Activated naive CD4-positive, alpha-beta T cell treated with anti-CD3 and anti-CD28 coated beads, Interleukin-2, amount 50 U/mL, for 24 hours (primary cell): ENCODE results near the gene GDF7.

ENCODE experiments used
- H3K27ac Mint-ChIP-seq: one replicate; pipeline ENCODE4 v1.8.0; 2021; ENCODE audit warnings: mild to moderate bottlenecking, mixed read lengths
- H3K27me3 Mint-ChIP-seq: one replicate; pipeline ENCODE4 v1.8.0; 2021; ENCODE audit warnings: mixed read lengths
- H3K36me3 Mint-ChIP-seq: one replicate; pipeline ENCODE4 v1.8.0; 2021; ENCODE audit warnings: mixed read lengths
- H3K4me1 Mint-ChIP-seq: one replicate; pipeline ENCODE4 v1.8.0; 2021; ENCODE audit warnings: mixed read lengths
- H3K4me3 Mint-ChIP-seq: one replicate; pipeline ENCODE4 v1.8.0; 2021; ENCODE audit warnings: mild to moderate bottlenecking, mixed read lengths
- H3K9me3 Mint-ChIP-seq: one replicate; pipeline ENCODE4 v1.8.0; 2021; ENCODE audit warnings: mixed read lengths

GDF7 gene

DNA sequence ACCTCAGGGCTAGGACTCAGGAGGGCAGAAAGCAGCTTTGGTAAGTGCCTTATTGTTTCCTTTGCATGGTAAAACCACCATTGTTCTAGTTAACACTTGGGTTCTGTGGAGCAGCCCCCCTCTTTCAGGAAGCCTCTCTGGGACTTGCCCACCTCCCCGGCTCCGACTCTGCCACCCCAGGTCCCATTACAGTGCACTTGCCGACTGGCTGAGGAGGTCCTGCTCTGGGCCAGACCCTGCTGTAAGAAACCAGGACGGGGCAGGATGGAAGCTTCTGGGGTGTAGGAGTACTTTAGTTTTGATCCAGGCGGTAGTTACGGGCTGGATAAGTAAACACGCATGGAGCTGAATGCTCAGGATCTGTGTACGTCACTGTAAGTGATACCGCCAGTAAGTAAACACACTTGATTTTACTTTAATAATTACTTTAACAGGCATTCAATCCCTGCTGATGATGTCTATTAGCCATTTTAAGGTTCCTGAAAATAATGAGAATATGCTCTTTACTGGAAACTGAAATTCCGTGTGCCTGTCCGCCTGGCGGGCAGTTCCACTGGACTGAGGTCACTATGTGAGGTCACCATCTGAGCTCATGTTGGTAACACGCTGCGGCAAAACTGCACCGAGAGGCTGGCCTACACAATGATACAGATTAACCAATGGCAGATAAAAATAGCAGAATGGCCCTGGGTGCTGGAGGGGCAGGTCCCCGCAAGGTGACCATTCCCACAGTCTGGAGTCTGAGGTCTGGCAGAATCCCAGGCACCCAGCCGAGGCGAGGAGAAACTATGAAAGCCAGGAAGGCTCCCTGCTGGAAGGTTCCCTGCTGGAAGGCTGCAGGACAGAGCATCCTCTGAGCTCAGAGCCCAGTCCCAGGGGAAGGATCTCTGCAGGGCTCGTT, 41.2 kb upstream of the GDF7 start:
- Mint-ChIP-seq H3K36me3 (peaks cover 3% of the 10 kb centered on the region), H3K4me3 (no peak overlapping the region), H3K27ac (no peak overlapping the region), H3K27me3 (no peaks in the 10 kb centered on the region), H3K4me1 (no peaks in the 10 kb centered on the region), H3K9me3 (no peaks in the 10 kb centered on the region)

DNA sequence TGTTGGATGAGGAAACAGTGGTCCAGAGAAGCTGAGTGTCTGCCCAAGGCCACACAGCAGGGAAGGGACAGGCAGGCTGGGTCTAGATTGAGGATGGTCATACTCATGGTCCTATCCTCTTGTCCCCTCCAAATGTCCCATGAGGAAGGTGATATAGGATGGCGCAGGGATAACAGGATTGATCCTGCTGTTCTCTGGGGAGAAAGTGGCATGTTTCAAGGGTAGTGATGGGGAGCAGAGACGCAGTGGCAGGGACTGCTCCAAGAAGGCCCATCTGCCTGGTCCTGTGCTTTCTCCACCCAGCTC, 40.6 kb upstream of the GDF7 start:
- Mint-ChIP-seq H3K36me3 (peaks cover 3% of the 10 kb centered on the region), H3K27me3 (no peaks in the 10 kb centered on the region), H3K4me1 (no peaks in the 10 kb centered on the region), H3K4me3 (no peak overlapping the region), H3K27ac (no peak overlapping the region), H3K9me3 (no peaks in the 10 kb centered on the region)

DNA sequence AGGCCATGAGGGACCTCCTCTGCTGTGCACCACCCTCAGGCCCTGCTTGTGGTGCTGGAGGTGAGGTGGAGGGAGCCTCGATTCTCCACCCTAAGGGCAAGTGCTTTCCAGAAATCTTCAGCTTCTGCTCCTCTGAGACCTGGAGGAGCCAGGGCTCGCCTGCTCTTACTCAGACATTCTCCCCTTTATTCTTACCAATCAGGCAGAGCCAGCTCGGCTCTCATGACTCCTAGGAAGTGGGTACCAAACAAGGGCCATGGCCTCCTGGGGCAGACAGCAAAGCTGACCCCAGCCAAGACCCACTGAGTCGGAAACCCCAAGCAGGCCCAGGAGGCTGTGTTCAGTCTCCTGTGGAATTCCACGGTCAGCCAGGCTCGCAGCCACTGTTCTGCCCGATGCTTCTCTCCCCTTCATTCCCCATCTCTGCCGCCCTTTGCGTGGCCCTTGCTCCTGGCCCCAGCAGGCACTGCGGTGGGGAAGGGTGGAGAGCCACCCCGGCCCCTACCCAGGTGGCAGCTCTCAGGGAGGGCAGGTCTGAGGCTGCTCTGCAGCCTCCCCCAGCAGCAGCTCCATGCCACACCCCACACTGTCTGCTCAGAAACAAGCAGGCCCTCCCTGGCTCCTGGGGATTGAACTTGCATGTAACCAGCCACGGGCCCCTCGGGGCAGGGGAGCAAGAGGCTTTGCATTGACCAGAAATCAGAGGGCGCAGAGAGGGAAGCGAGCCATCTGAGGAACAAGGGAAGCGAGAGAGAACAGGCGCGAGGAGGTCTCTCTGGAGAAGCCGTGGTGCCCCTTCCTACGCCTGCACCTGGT, 40.0 kb upstream of the GDF7 start:
- Mint-ChIP-seq H3K4me3 (no peak overlapping the region), H3K4me1 (no peaks in the 10 kb centered on the region), H3K9me3 (no peaks in the 10 kb centered on the region), H3K27ac (no peak overlapping the region), H3K36me3 (peaks cover 3% of the 10 kb centered on the region), H3K27me3 (no peaks in the 10 kb centered on the region)

DNA sequence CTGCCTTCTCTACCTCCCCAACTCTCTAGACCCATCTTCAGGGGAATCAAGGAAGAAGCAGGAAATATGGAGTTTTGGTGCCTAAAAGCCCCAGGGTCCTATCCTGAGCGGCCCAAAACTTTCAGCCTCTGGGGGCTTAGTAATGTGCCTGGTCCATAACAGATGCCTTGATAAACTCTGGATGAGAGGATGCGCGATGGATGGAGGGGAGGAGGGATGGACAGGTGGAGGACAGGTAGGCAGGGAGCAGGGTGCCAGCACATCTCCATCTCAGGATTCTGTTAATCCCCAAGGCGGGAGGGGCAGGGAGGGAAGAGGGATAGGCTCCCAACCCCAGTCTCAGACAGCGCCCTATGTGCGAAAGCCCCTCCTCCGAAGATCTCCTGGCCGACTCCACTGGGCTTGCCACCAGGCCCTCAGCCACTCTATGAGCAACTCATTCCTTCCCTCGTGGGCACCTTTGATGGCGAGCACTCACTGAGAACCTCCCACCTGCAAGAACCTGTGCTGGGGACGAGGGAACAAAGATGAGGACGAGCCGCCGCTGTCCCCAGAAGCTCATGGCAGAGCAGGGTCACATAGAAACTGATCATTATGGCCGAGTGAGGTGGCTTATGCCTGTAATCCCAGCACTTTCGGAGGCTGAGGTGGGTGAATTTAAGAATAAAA, 39.1 kb upstream of the GDF7 start:
- Mint-ChIP-seq H3K9me3 (no peaks in the 10 kb centered on the region), H3K4me3 (no peak overlapping the region), H3K4me1 (no peaks in the 10 kb centered on the region), H3K27me3 (no peaks in the 10 kb centered on the region), H3K27ac (no peak overlapping the region), H3K36me3 (peaks cover 2% of the 10 kb centered on the region)

DNA sequence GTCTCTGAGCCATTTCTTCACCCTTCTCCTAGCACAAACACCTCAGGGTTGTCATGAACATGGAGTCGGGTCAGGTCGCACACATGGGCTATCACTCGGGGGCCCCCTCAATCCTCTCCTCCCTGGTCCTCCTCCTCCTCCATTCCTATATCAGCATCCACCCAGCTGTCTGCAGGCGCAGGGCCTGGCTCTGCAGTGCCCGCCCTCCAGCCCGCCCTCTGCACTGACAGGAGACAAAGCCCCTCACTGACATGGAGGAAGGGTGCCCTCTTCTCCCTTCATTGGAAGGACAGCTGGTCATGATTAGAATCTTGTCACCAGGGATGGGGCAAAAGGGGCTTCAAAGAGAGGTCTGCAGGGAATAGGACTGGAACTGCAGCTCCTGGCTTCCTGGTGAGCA, 37.8 kb upstream of the GDF7 start:
- H3K36me3 Mint-ChIP-seq = no peaks in the 10 kb centered on the region
- no peak overlapping the region for H3K4me3 Mint-ChIP-seq
- H3K27me3 Mint-ChIP-seq = no peaks in the 10 kb centered on the region
- no peaks in the 10 kb centered on the region for H3K4me1 Mint-ChIP-seq
- no peak overlapping the region for H3K27ac Mint-ChIP-seq
- H3K9me3 Mint-ChIP-seq = no peaks in the 10 kb centered on the region

DNA sequence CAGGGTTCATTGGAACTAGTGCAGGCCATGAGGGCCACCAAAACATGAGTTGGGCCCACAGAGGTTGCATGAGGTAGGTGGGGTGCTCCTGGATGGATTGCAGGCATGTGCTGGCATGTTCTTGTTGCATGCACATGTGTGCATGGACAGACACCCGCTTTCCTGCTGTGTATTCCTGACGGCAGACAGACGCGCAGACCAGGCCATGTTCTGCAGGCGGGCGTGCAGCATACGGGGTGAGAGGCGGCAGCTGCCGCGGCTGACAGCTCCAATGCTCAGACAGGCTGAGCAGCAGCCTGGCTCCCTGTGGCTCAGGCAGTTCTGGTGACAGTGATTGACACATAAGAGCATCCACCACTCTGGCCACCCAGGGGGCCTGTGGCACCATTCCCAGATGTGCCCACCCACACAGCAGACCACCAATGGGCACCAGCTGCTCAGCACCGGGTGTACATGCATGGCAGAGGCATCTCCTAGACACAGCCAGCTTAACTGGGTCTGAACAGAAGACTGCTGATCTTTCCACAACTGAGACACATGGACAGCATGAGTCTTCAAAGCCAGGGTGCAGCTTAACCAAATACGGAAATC, 37.3 kb upstream of the GDF7 start:
- H3K36me3 Mint-ChIP-seq = no peaks in the 10 kb centered on the region
- no peaks in the 10 kb centered on the region for H3K9me3 Mint-ChIP-seq
- H3K27me3 Mint-ChIP-seq = no peaks in the 10 kb centered on the region
- H3K4me1 Mint-ChIP-seq = no peaks in the 10 kb centered on the region
- no peak overlapping the region for H3K27ac Mint-ChIP-seq
- no peak overlapping the region for H3K4me3 Mint-ChIP-seq

DNA sequence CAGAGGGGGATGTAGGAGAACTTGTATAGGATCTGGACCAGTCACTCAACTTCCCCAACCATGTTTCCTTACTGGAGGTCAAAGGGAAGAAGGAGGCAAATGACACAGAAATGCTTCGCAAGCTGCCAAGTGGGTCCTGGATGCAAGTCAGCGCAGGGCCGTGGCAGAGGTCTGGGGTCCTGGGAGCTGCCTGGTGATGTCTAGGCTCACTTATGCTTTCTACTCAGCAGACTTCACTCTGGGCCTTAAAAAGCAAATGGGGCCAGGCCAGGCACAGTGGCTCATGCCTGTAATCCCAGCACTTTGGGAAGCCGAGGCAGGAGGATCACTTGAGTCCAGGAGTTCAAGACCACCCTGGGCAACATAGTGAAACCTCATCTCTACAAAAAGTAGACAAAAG, 36.0 kb upstream of the GDF7 start:
- H3K4me3 Mint-ChIP-seq = no peak overlapping the region
- H3K27me3 Mint-ChIP-seq = no peaks in the 10 kb centered on the region
- no peak overlapping the region for H3K27ac Mint-ChIP-seq
- H3K9me3 Mint-ChIP-seq = no peaks in the 10 kb centered on the region
- H3K36me3 Mint-ChIP-seq = no peaks in the 10 kb centered on the region
- no peaks in the 10 kb centered on the region for H3K4me1 Mint-ChIP-seq

DNA sequence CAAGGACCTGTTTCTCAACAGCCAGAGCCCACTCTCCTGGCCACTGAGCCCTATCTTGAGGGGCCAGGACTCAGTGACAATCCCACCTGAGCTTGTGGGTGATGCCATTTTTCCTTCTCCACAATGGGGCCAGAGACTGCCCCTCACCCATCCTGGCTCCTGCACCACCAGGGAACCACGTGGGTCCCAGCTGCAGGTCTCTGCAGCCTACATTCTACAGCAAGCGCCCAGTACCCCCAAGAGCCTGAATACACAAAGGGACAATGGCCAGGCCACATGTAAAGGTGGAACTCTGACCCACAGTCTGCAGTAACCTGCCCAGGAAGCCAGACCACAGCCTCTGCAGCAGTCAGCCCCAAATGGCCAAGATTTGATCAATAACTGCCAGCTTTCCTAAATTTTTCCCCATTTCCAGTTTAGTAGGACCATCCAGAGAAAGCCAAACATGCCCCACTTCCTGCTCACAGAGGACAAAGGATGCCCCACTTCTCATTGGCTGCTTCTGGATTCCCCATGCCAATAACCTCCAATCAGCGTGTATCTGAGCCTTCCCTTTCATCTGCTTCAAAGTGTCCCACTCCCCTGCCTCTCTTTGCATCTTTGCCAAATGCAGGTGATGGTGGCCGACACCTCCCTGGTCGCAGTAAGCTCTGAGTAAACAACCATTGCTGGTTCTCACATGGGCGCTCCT, 35.2 kb upstream of the GDF7 start:
- no peaks in the 10 kb centered on the region for H3K27me3 Mint-ChIP-seq
- no peak overlapping the region for H3K27ac Mint-ChIP-seq
- H3K4me1 Mint-ChIP-seq = no peaks in the 10 kb centered on the region
- H3K36me3 Mint-ChIP-seq = no peaks in the 10 kb centered on the region
- no peaks in the 10 kb centered on the region for H3K9me3 Mint-ChIP-seq
- H3K4me3 Mint-ChIP-seq = no peak overlapping the region

DNA sequence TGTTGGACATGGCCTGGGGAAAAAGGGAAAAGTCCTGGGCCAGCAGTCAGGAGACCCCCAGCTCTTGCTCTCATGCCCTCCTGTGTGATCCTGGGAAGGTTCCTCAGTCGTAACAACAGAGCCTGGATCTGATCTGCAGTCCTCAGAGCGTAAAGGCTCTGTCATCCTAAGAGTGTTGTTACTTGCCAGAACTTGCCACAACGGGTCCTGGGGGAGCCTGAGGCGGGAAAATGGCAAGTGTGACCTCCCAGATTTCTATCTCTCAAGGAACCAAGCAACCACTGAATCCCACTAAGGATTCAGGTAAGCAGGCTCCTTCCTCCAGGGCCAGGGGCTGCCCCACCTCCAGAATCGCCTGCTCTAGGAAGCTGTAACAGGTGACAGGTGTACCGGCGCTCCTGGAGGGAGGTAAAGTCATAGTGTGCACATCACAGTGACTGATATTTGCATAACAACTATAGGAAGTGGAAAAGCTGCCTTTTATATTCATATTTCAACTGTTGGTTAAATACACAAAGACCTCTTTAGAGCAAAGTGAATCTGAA, 34.4 kb upstream of the GDF7 start:
- H3K27ac Mint-ChIP-seq = no peak overlapping the region
- H3K4me1 Mint-ChIP-seq = no peaks in the 10 kb centered on the region
- H3K27me3 Mint-ChIP-seq = no peaks in the 10 kb centered on the region
- H3K9me3 Mint-ChIP-seq = no peaks in the 10 kb centered on the region
- H3K36me3 Mint-ChIP-seq = no peaks in the 10 kb centered on the region
- no peak overlapping the region for H3K4me3 Mint-ChIP-seq

DNA sequence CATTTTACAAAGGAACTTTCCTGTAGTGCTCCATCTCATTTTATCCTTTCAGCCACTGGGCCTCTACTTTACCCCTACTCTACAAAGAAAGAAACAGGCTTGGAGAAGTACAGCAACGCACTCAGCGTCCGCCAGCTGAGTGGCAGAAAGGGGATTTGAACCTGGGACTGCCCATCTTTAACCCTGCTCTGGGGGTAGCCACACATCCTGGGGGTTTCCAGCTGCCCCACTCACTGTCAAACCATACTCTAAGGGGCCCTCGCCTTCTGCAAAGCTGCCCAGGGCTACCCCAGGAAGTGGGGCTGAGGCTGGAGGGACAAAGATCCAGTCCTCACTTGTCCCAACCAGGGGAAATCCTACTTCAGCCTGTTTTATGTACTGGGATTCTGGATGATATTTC, 33.9 kb upstream of the GDF7 start:
- Mint-ChIP-seq H3K36me3 (no peaks in the 10 kb centered on the region), H3K4me1 (no peaks in the 10 kb centered on the region), H3K4me3 (no peak overlapping the region), H3K9me3 (no peaks in the 10 kb centered on the region), H3K27ac (no peak overlapping the region), H3K27me3 (no peaks in the 10 kb centered on the region)

DNA sequence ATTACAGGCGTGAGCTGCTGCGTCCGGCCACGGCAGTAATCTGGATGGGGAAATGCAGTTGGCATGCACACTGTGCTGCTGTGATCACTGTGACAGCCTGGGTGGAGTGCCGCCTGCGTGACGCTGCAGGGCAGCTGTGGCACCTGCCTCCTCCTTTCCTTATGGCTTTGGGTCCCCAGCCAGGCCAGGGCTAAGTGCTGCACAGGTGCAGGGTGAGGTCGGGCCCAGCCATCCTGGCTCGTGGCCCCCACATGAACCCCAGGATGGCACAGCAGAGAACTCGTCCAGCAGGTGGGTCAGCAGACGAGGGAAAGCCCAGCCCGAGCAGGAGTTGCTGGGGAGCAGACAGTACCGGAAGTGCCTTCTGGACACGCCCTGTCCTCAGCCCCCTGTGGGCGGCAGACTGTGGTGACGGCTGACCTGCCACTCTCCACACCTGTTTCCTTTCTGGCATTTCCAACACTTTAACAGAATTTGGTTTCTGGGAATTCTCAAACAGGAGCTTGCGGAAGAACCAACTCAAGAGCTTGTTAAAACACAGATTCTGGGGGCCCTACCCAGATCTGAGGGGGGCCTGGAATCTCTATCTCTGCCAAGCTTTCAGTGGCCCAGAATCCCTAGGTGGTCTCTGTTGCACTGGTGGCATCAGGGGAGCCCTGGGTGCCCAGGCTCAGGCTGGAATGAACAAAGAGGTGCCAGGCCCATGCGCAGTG, 33.0 kb upstream of the GDF7 start:
- Mint-ChIP-seq H3K27ac (no peak overlapping the region), H3K9me3 (no peaks in the 10 kb centered on the region), H3K4me1 (no peaks in the 10 kb centered on the region), H3K36me3 (no peaks in the 10 kb centered on the region), H3K27me3 (no peaks in the 10 kb centered on the region), H3K4me3 (no peak overlapping the region)

DNA sequence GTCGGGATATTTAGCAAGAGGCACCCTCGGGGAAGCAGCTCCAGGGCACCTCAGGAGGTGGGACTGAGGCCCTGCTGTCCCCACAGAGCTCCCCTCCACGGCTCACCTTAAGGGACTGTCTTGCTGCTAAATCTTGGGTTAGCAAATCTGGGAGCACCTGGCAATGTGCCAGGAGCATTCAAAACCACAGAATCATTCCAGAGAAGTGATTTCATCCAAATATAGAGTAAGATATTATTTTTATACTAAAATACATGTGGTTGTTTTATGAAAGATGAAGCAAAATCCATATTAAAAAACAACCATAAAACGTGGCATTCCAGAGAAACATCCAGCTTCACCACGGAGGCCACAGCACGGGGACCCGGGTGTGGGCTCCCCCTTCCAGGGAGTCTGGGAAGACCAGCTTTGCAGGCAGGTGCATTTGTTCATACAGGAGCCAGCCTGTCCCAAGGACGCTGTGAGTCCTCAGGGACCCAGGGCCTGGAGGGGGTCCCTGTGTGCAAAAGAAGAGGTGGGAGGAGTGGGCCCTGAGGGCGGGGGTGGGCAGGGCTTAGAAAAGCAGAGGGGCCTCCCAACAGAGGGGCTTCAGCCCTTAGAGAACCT, 32.3 kb upstream of the GDF7 start:
- no peak overlapping the region for H3K4me3 Mint-ChIP-seq
- no peaks in the 10 kb centered on the region for H3K9me3 Mint-ChIP-seq
- no peak overlapping the region for H3K27ac Mint-ChIP-seq
- H3K27me3 Mint-ChIP-seq = no peaks in the 10 kb centered on the region
- H3K36me3 Mint-ChIP-seq = peaks cover 2% of the 10 kb centered on the region
- H3K4me1 Mint-ChIP-seq = no peaks in the 10 kb centered on the region

DNA sequence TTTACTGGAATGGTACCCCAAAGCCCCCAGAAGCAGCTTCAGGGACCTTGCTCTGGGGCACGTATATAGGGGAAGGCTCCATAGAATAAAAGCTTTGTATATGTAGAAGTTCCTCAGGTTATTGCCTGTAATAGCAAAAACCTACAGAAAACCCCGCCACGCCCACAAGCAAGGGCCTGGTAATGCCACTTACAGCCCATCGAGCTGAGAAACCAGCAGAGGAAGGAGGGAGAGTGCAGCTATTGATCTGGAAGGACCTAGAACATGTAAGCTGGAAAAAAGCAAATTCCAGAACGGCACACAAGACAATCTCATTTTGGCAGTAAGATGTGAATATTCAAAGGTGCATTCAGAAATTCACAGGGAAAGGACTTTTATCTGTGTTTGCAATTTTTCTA, 31.8 kb upstream of the GDF7 start:
- Mint-ChIP-seq H3K4me3 (no peak overlapping the region), H3K36me3 (peaks cover 2% of the 10 kb centered on the region), H3K27ac (no peak overlapping the region), H3K4me1 (no peaks in the 10 kb centered on the region), H3K27me3 (no peaks in the 10 kb centered on the region), H3K9me3 (no peaks in the 10 kb centered on the region)
